IMR-90 (cell line): ENCODE data around the gene RPTOR. TPM values are rescaled to one million over a fixed set of nuclear protein-coding genes. Genes with fewer than 3 reads are reported as not detected.

Experiments used
- ATAC-seq: fragments of 200-7000 bp; cut with Tn5 transposase; 2 replicates; pipeline ENCODE4 v1.9.1; 2020; ENCODE audit warnings: low read depth, mild to moderate bottlenecking, moderate library complexity
- BruUV-seq: library from RNA; stranded (reverse); fragments of 400-500 nt; replicated peaks from 2 replicates; lab custom pipeline; 2021; lab: Mats Ljungman, UMichigan
- CTCF ChIA-PET: fragments of 300-600 bp; formaldehyde crosslinking; extraction: SDS; loops from one replicate; lab custom pipeline; 2021; ENCODE audit warnings: antibody characterized with exemption; lab: Yijun Ruan, JAX
- POLR2A ChIA-PET: fragments of 300-600 bp; sonication (Branson Sonifier 250); formaldehyde crosslinking; loops from one replicate; lab custom pipeline; 2022; ENCODE audit warnings: antibody characterized with exemption; ENCODE audit not compliant: unreplicated experiment; lab: Charles Lee
- DNase-seq: peaks from one replicate; pipeline ENCODE4 v3.0.0; 2013
- H2AFZ ChIP-seq: replicated peaks from 2 replicates; pipeline ENCODE3; 2013; ENCODE audit warnings: low read length, mild to moderate bottlenecking; ENCODE audit not compliant: poor library complexity
- H2AK5ac ChIP-seq: 2 replicates; pipeline ENCODE4 v1.6.1; 2013; ENCODE audit warnings: low read depth, low read length, inconsistent platforms
- H2AK9ac ChIP-seq: replicated peaks from 2 replicates; pipeline ENCODE3; 2013; ENCODE audit warnings: mild to moderate bottlenecking, low read depth, low read length, moderate library complexity; ENCODE audit not compliant: poor library complexity
- H2BK120ac ChIP-seq: 2 replicates; pipeline ENCODE4 v1.6.1; 2013; ENCODE audit warnings: low read depth, low read length, inconsistent platforms
- H2BK15ac ChIP-seq: 3 replicates; pipeline ENCODE4 v1.6.1; 2013; ENCODE audit warnings: low read depth, low read length, inconsistent platforms
- H2BK20ac ChIP-seq: 2 replicates; pipeline ENCODE4 v1.6.1; 2013; ENCODE audit warnings: low read depth, mild to moderate bottlenecking, inconsistent platforms, low read length, moderate library complexity
- H2BK5ac ChIP-seq: 2 replicates; pipeline ENCODE4 v1.6.1; 2013; ENCODE audit warnings: mild to moderate bottlenecking, low read depth, low read length, inconsistent platforms; ENCODE audit not compliant: poor library complexity, severe bottlenecking
- H3K14ac ChIP-seq: replicated peaks from 2 replicates; pipeline ENCODE4 v1.6.1; 2013; ENCODE audit warnings: low read depth, low read length, inconsistent platforms
- H3K18ac ChIP-seq: 2 replicates; pipeline ENCODE4 v1.6.1; 2013; ENCODE audit warnings: low read depth, low read length, control low read depth
- H3K23ac ChIP-seq: 2 replicates; pipeline ENCODE4 v1.6.1; 2013; ENCODE audit warnings: low read depth, low read length, inconsistent platforms
- H3K27ac ChIP-seq: 2 replicates; pipeline ENCODE4 v1.5.1; 2013; ENCODE audit warnings: mild to moderate bottlenecking, control low read depth, low read length; ENCODE audit not compliant: insufficient read depth
- H3K27me3 ChIP-seq: 2 replicates; pipeline ENCODE4 v1.6.1; 2013; ENCODE audit warnings: low read length; ENCODE audit not compliant: control insufficient read depth, insufficient read depth
- H3K36me3 ChIP-seq: 2 replicates; pipeline ENCODE4 v1.6.1; 2013; ENCODE audit warnings: low read length, mixed read lengths; ENCODE audit not compliant: control insufficient read depth, insufficient read depth
- H3K4ac ChIP-seq: 2 replicates; pipeline ENCODE4 v1.6.1; 2013; ENCODE audit warnings: low read depth, low read length, inconsistent platforms
- H3K4me1 ChIP-seq: 2 replicates; pipeline ENCODE4 v1.6.1; 2013; ENCODE audit warnings: low read length, mixed read lengths; ENCODE audit not compliant: control insufficient read depth, insufficient read depth
- H3K4me2 ChIP-seq: 2 replicates; pipeline ENCODE4 v1.6.1; 2013; ENCODE audit warnings: low read depth, mild to moderate bottlenecking, control low read depth, low read length, moderate library complexity
- H3K4me3 ChIP-seq: 2 replicates; pipeline ENCODE4 v1.5.1; 2013; ENCODE audit warnings: low read depth, mild to moderate bottlenecking, control low read depth, low read length, moderate library complexity; ENCODE audit not compliant: insufficient read depth
- H3K56ac ChIP-seq: 2 replicates; pipeline ENCODE4 v1.6.1; 2013; ENCODE audit warnings: low read length, inconsistent platforms; ENCODE audit not compliant: insufficient read depth; ENCODE audit errors: extremely low read depth
- H3K79me1 ChIP-seq, 2 experiments: 2 replicates each; pipeline ENCODE4 v1.6.1; 2013; ENCODE audit warnings: low read length in 2 of 2, inconsistent platforms in 1 of 2, low read depth in 1 of 2
- H3K9ac ChIP-seq: 2 replicates; pipeline ENCODE4 v1.6.1; 2013; ENCODE audit warnings: low read depth, low read length, control low read depth
- H3K9me1 ChIP-seq: 2 replicates; pipeline ENCODE4 v1.6.1; 2013; ENCODE audit warnings: low read length, inconsistent platforms; ENCODE audit not compliant: insufficient read depth
- H3K9me3 ChIP-seq: 2 replicates; pipeline ENCODE4 v1.6.1; 2013; ENCODE audit warnings: low read length; ENCODE audit not compliant: control insufficient read depth, insufficient read depth
- H4K20me1 ChIP-seq: 2 replicates; pipeline ENCODE4 v1.6.1; 2013; ENCODE audit warnings: low read length, inconsistent platforms; ENCODE audit not compliant: insufficient read depth
- H4K5ac ChIP-seq: 2 replicates; pipeline ENCODE4 v1.6.1; 2013; ENCODE audit warnings: mild to moderate bottlenecking, low read depth, low read length, control low read depth
- H4K8ac ChIP-seq, 2 experiments: 2 replicates each; pipeline ENCODE4 v1.6.1; 2013; ENCODE audit warnings: low read depth in 2 of 2, low read length in 2 of 2, control low read depth in 1 of 2, inconsistent platforms in 1 of 2
- H4K91ac ChIP-seq: 2 replicates; pipeline ENCODE4 v1.6.1; 2013; ENCODE audit warnings: low read depth, low read length, inconsistent platforms; ENCODE audit not compliant: insufficient read depth
- CHD1 ChIP-seq: IDR thresholded peaks from 2 replicates; pipeline ENCODE4 v1.6.1; 2012; ENCODE audit warnings: low read depth, low read length, improper control_type of control experiment
- RCOR1 ChIP-seq: IDR thresholded peaks from 2 replicates; pipeline ENCODE4 v1.6.1; 2012; ENCODE audit warnings: mild to moderate bottlenecking, low read length, improper control_type of control experiment; ENCODE audit not compliant: insufficient replicate concordance
- WGBS, 2 experiments: methylation state at CpG; one replicate each; pipeline versions ENCODE4 v1.1.5 to v1.1.7; 2013; ENCODE audit warnings: missing lambda C conversion rate in 2 of 2; ENCODE audit not compliant: insufficient read length in 1 of 2; ENCODE audit errors: extremely low coverage in 2 of 2; 5-methylcytosine and 5-hydroxymethylcytosine counted together
- dilution Hi-C: fragments of 300-500 bp; cut with HindIII; formaldehyde crosslinking; loops from one replicate; pipeline ENCODE4 v1.14.3; 2018; ENCODE audit warnings: low sequenced_read_pairs; ENCODE audit not compliant: unreplicated experiment
- in situ Hi-C: fragments of 300-500 bp; cut with MboI; formaldehyde crosslinking; loops from 3 replicates; pipeline ENCODE4 v1.14.3; 2019; ENCODE audit warnings: low sequenced_read_pairs, inconsistent platforms, mixed read lengths
- intact Hi-C: fragments of 100-400 bp; cut with micrococcal nuclease; formaldehyde crosslinking; loops from 2 replicates; pipeline ENCODE4 v1.10.0; 2022
- polyA plus RNA-seq, 3 experiments: library from polyadenylated mRNA; depleted of rRNA; stranded (reverse); fragments of >200 nt; gene quantifications; 2 replicates each; pipeline ENCODE4 v1.2.3, GENCODE V29; 2012; ENCODE audit warnings: low replicate concordance in 1 of 3
- total RNA-seq: library from RNA; depleted of rRNA; stranded (reverse); fragments of >200 nt; gene quantifications from 2 replicates; pipeline ENCODE4 v1.2.3, GENCODE V29; 2012

RPTOR gene
- total and polyA plus RNA-seq, 2 of the 4 experiments (the other 2 are of a cell fraction), result 10.8 to 14.7 TPM

DNA sequence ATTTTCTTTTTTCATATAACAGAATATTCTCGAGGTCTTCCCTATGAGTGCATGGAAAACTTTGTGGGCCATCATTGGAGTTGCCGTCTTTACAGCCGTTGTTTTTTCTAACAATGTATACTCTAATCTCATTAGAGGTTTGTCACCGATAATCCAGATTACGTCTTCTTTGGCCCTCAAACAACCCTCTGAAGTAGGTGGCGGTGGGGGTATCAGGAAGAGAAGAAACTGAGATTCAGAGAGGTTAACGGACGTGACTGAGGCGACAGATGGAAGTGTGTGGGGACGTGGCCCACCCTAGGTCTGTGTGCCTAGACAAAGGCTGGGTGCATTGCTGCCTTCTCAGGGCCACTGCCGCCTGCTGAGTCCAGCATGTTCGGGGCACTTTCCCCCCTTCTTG lies 63.7 kb downstream of the RPTOR start:
- no peak overlapping the region for H2AK5ac ChIP-seq
- H4K20me1 ChIP-seq, result peaks cover 17% of the 10 kb centered on the region
- POLR2A ChIA-PET, result no interaction called here
- DNase-seq (no peak), ATAC-seq (no peak)
- H3K4me1 ChIP-seq, result no peaks in the 10 kb centered on the region; the same call in 1 of the 2 replicates
- no peak overlapping the region for H2BK15ac ChIP-seq
- no peak overlapping the region for H3K23ac ChIP-seq
- dilution Hi-C loops, result no loop called here
- H3K27ac ChIP-seq, result no peak overlapping the region
- H4K91ac ChIP-seq, result no peak overlapping the region
- no peak overlapping the region for H3K4me2 ChIP-seq
- H2AK9ac ChIP-seq, result no peak overlapping the region
- no TSS peak for BruUV-seq
- CTCF ChIA-PET, result no interaction called here
- H3K4me3 ChIP-seq, result no peak overlapping the region
- no peak overlapping the region for H4K5ac ChIP-seq
- no peak overlapping the region for H2BK120ac ChIP-seq
- no peak for TF ChIP-seq RCOR1
- TF ChIP-seq CHD1, result no peak
- H2AFZ ChIP-seq, result no peak overlapping the region
- H3K56ac ChIP-seq, result no peak overlapping the region
- H4K8ac ChIP-seq, result no peak overlapping the region
- in situ Hi-C loops, result no loop called here
- H3K27me3 ChIP-seq, result no peaks in the 10 kb centered on the region
- H3K14ac ChIP-seq, result no peak overlapping the region
- H3K9me1 ChIP-seq, result peaks cover 26% of the 10 kb centered on the region
- peaks cover 42 to 80% of the 10 kb centered on the region in 2 experiments for H3K79me1 ChIP-seq
- H3K36me3 ChIP-seq, result no peaks in the 10 kb centered on the region
- intact Hi-C loops, result no loop called here
- H3K4ac ChIP-seq, result no peak overlapping the region
- no peak overlapping the region for H2BK20ac ChIP-seq
- 100% methylated on average over 2 of the region's 12 CpGs; no CpG with 5 or more reads in 1 of the 2 experiments for WGBS, 2 experiments
- H3K18ac ChIP-seq, result no peak overlapping the region
- no peak overlapping the region for H3K9ac ChIP-seq
- H3K9me3 ChIP-seq, result no peaks in the 10 kb centered on the region
- H2BK5ac ChIP-seq, result no peak overlapping the region
